NT2/D1 (cell line): ENCODE data around the gene EEF1AKMT3.

Experiments
- DNase-seq: peaks from one replicate; pipeline ENCODE4 v3.0.0-alpha.2; 2011; ENCODE audit warnings: low read depth, low spot score
- H3K27me3 ChIP-seq: 2 replicates; pipeline ENCODE4 v1.6.0; 2011; ENCODE audit warnings: mild to moderate bottlenecking; ENCODE audit not compliant: insufficient read length, insufficient read depth
- H3K36me3 ChIP-seq: 2 replicates; pipeline ENCODE4 v1.6.1; 2011; ENCODE audit warnings: mild to moderate bottlenecking, low read length, mixed read lengths; ENCODE audit not compliant: insufficient read depth, insufficient read length
- H3K4me1 ChIP-seq: 2 replicates; pipeline ENCODE4 v1.5.1; 2011; ENCODE audit not compliant: insufficient read depth, insufficient read length
- H3K4me3 ChIP-seq: 2 replicates; pipeline ENCODE4 v1.5.1; 2011; ENCODE audit warnings: low read depth; ENCODE audit not compliant: insufficient read length
- H3K9ac ChIP-seq: 2 replicates; pipeline ENCODE4 v1.6.0; 2011; ENCODE audit warnings: low read depth; ENCODE audit not compliant: insufficient read length
- H3K9me3 ChIP-seq: 2 replicates; pipeline ENCODE4 v1.5.1; 2011; ENCODE audit warnings: mild to moderate bottlenecking, low read length; ENCODE audit not compliant: insufficient read depth
- SUZ12 ChIP-seq: IDR thresholded peaks from 2 replicates; pipeline ENCODE4 v1.6.1; 2011; ENCODE audit not compliant: insufficient read length, insufficient read depth; ENCODE audit errors: extremely low read depth
- YY1 ChIP-seq: IDR thresholded peaks from 2 replicates; pipeline ENCODE4 v1.6.1; 2011; ENCODE audit not compliant: insufficient read length, insufficient read depth
- ZNF274 ChIP-seq: IDR thresholded peaks from 2 replicates; pipeline ENCODE4 v1.6.1; 2011; ENCODE audit warnings: mild to moderate bottlenecking, low read depth, low read length

Gene EEF1AKMT3

GRCh38 chr12:57772429-57773322 is at the start of gene EEF1AKMT3:
Gene EEF1AKMT3 (plus strand): TSS chr12:57772614. CDS start chr12:57772725, 111 bp downstream.
- no peaks in the 10 kb centered on the region for H3K9me3 ChIP-seq
- no peak for TF ChIP-seq YY1
- TF ChIP-seq SUZ12 = no peak
- no peak for TF ChIP-seq ZNF274
- no peak for DNase-seq
- H3K4me3 ChIP-seq = peak within 1 kb of the TSS; percentile 94
- H3K4me1 ChIP-seq = no peaks in the 10 kb centered on the region
- H3K36me3 ChIP-seq = peaks cover 40% of the 10 kb centered on the region
- H3K27me3 ChIP-seq = no peaks in the 10 kb centered on the region
- H3K9ac ChIP-seq = peak within 1 kb of the TSS; percentile 95

- H3K36me3 ChIP-seq = peaks cover 45% of the 10 kb centered on the region
- peaks cover 27% of the 10 kb centered on the region for H3K27me3 ChIP-seq
- DNase-seq = no peak
- no peaks in the 10 kb centered on the region for H3K9me3 ChIP-seq
- H3K4me1 ChIP-seq = peaks cover 12% of the 10 kb centered on the region
- no peak overlapping the region for H3K4me3 ChIP-seq
- TF ChIP-seq SUZ12 = no peak
- TF ChIP-seq ZNF274 = no peak
- no peak for TF ChIP-seq YY1
- no peak overlapping the region for H3K9ac ChIP-seq
Measured at GRCh38 chr12:57722716-57723629, 49.4 kb upstream of the EEF1AKMT3 start.

- Histone ChIP-seq H3K4me1 (peaks cover 12% of the 10 kb centered on the region), H3K4me3 (no peak overlapping the region), H3K36me3 (peaks cover 39% of the 10 kb centered on the region), H3K27me3 (peaks cover 29% of the 10 kb centered on the region), H3K9ac (no peak overlapping the region), H3K9me3 (no peaks in the 10 kb centered on the region)
- no peak for DNase-seq
- TF ChIP-seq YY1 (no peak), ZNF274 (no peak), SUZ12 (no peak)
Measured at GRCh38 chr12:57723630-57723962, 48.8 kb upstream of the EEF1AKMT3 start.

- no peak overlapping the region for H3K9ac ChIP-seq
- H3K36me3 ChIP-seq = peaks cover 32% of the 10 kb centered on the region
- no peak overlapping the region for H3K4me3 ChIP-seq
- TF ChIP-seq YY1 (no peak), SUZ12 (no peak), ZNF274 (no peak)
- peaks cover 29% of the 10 kb centered on the region for H3K27me3 ChIP-seq
- no peaks in the 10 kb centered on the region for H3K9me3 ChIP-seq
- H3K4me1 ChIP-seq = peaks cover 12% of the 10 kb centered on the region
- DNase-seq = no peak
Measured at GRCh38 chr12:57724003-57724935, 48.1 kb upstream of the EEF1AKMT3 start.

- Histone ChIP-seq H3K4me1 (peaks cover 12% of the 10 kb centered on the region), H3K9me3 (no peaks in the 10 kb centered on the region), H3K36me3 (peaks cover 24% of the 10 kb centered on the region), H3K9ac (no peak overlapping the region), H3K4me3 (no peak overlapping the region), H3K27me3 (peaks cover 30% of the 10 kb centered on the region)
- DNase-seq = no peak
- no peak for TF ChIP-seq YY1
- TF ChIP-seq SUZ12 = no peak
- TF ChIP-seq ZNF274 = no peak
Measured at GRCh38 chr12:57724936-57725740, 47.3 kb upstream of the EEF1AKMT3 start.

GRCh38 chr12:57725851-57726150 is 46.6 kb upstream of the EEF1AKMT3 start:
- Histone ChIP-seq H3K36me3 (peaks cover 17% of the 10 kb centered on the region), H3K4me1 (peaks cover 12% of the 10 kb centered on the region), H3K27me3 (peaks cover 34% of the 10 kb centered on the region), H3K9me3 (no peaks in the 10 kb centered on the region), H3K4me3 (peak overlapping the region; percentile 79), H3K9ac (peak overlapping the region; percentile 68)
- TF ChIP-seq YY1 (no peak), ZNF274 (no peak), SUZ12 (no peak)
- DNase-seq = no peak
